DOHH2 (cell line): ENCODE measurements around the gene CROCC.

Experiments used
- EZH2phosphoT487 ChIP-seq: fragments of 200-600 bp; sonication (generic); IDR thresholded peaks from 2 replicates; pipeline ENCODE4 v1.6.1; 2017; ENCODE audit warnings: borderline replicate concordance, mild to moderate bottlenecking, antibody characterized with exemption, low read length, moderate library complexity, mixed read lengths
- TF ChIP-seq, protein P1 (sequence below): fragments of 200-600 bp; sonication (generic); IDR thresholded peaks from one replicate; pipeline ENCODE4 v1.5.1; 2014; ENCODE audit warnings: antibody characterized with exemption, mild to moderate bottlenecking, low read depth, low read length; ENCODE audit not compliant: poor library complexity, severe bottlenecking

DNA sequence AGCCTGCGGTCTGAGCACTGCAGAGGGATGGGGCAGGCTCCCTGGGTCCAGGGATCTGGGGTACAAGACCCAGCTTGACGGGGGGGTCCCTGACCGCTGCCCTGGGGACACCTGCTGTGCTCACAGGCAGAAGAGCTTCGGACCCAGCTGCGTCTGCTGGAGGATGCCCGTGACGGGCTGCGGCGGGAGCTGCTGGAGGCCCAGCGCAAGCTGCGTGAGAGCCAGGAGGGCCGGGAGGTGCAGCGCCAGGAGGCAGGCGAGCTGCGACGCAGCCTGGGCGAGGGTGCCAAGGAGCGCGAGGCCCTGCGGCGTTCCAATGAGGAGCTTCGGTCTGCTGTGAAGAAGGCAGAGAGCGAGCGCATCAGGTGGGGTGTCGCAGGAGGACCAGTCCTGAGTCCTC lies 33.5 kb downstream of the CROCC start:
- TF ChIP-seq, protein P1, sequence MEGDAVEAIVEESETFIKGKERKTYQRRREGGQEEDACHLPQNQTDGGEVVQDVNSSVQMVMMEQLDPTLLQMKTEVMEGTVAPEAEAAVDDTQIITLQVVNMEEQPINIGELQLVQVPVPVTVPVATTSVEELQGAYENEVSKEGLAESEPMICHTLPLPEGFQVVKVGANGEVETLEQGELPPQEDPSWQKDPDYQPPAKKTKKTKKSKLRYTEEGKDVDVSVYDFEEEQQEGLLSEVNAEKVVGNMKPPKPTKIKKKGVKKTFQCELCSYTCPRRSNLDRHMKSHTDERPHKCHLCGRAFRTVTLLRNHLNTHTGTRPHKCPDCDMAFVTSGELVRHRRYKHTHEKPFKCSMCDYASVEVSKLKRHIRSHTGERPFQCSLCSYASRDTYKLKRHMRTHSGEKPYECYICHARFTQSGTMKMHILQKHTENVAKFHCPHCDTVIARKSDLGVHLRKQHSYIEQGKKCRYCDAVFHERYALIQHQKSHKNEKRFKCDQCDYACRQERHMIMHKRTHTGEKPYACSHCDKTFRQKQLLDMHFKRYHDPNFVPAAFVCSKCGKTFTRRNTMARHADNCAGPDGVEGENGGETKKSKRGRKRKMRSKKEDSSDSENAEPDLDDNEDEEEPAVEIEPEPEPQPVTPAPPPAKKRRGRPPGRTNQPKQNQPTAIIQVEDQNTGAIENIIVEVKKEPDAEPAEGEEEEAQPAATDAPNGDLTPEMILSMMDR = no peak
- no peak for TF ChIP-seq EZH2phosphoT487
